Ovary (tissue), 9 donors: ENCODE data around the gene ATG16L2. TPM values are rescaled to one million over a fixed set of nuclear protein-coding genes. Genes with fewer than 3 reads are reported as not detected.

Experiments
- DNase-seq, 5 donors: peaks; one replicate each; pipeline ENCODE4 v3.0.0-alpha.2; 2019 to 2020
- H3K27ac ChIP-seq, 2 donors: fragments of 200-600 bp; one replicate each; pipeline versions ENCODE4 v1.5.1 to v1.8.0; 2019 to 2022
- H3K27me3 ChIP-seq: fragments of 200-600 bp; one replicate; pipeline ENCODE4 v1.8.0; 2022
- H3K36me3 ChIP-seq: fragments of 200-600 bp; sonication (generic); one replicate; pipeline ENCODE4 v1.5.1; 2019
- H3K4me1 ChIP-seq: one replicate; pipeline ENCODE4 v1.8.1; 2013; ENCODE audit warnings: mild to moderate bottlenecking, moderate library complexity; ENCODE audit not compliant: insufficient read depth
- H3K4me3 ChIP-seq: fragments of 200-600 bp; sonication (generic); one replicate; pipeline ENCODE4 v1.5.1; 2017
- H3K9me3 ChIP-seq, 2 donors: fragments of 200-600 bp in 1 of 2; sonication (generic) in 1 of 2; one replicate each; pipeline versions ENCODE4 v1.5.1 to v1.8.1; 2013 to 2019; ENCODE audit warnings: mild to moderate bottlenecking in 1 of 2, moderate library complexity in 1 of 2
- EP300 ChIP-seq: sonication (generic); formaldehyde crosslinking; IDR thresholded peaks from one replicate; pipeline ENCODE4 v1.6.1; 2017; ENCODE audit warnings: antibody characterized with exemption
- POLR2A ChIP-seq: fragments of 450-650 bp; IDR thresholded peaks from one replicate; pipeline ENCODE4 v1.6.1; 2017; ENCODE audit warnings: antibody characterized with exemption, mild to moderate bottlenecking, moderate library complexity
- WGBS, 3 donors: extraction: QIAGEN DNeasy Blood & Tissue Kit in 1 of 3; methylation state at CpG; one replicate each; pipeline versions ENCODE4 v1.1.5 to v1.1.7; 2013 to 2017; 5-methylcytosine and 5-hydroxymethylcytosine counted together
- intact Hi-C, 4 donors: fragments of 100-400 bp; cut with DNase I; formaldehyde crosslinking; loops; one replicate each; pipeline versions ENCODE4 v1.11.0 to v1.15.1; 2022 to 2023
- polyA plus RNA-seq, 2 donors: library from polyadenylated mRNA; stranded (reverse); fragments of 200-250 nt in 1 of 2; fragments of 350-450 nt in 1 of 2; fragmentation: Illumina TruSeq in 1 of 2; extraction: RNeasy Lipid Tissue Mini Kit (QIAGEN cat#74804) in 1 of 2; gene quantifications; one replicate each; pipeline ENCODE4 v1.2.3, GENCODE V29; 2013 to 2014
- total RNA-seq, 7 donors: library from RNA; depleted of rRNA in 2 of 7; stranded (reverse); fragments of >200 nt in 2 of 7; fragmentation: NEBNext Ultra II Directional in 3 of 7; extraction: Animal tissue kit (Norgen Biotek cat#: 25700) in 3 of 7; gene quantifications; one replicate each; pipeline versions ENCODE4 v1.1.0 to v1.2.4, GENCODE V29; 2016 to 2023
- TF ChIP-seq, protein P1 (sequence below), 3 donors: fragments of 450-650 bp in 2 of 3; fragments of 200-600 bp in 1 of 3; IDR thresholded peaks; one replicate each; pipeline versions ENCODE4 v1.5.1 to v1.8.0; 2016 to 2022; ENCODE audit warnings: antibody characterized with exemption in 3 of 3, mild to moderate bottlenecking in 1 of 3
- donor health status: DM: no; HTN: no; CAD: no; lungs with moderate emphysema.
- donor health status: DM: no; HTN: no; CAD: no.
- donor health status: Bipolar disorder and iron deficiency.
- donor health status: DM: yes; HTN: yes; CAD: no.
- donor health status: DM: no; HTN: no; CAD: no.
- donor health status: DM: yes; HTN: yes; CAD: no.

ATG16L2 gene
- total and polyA plus RNA-seq, 9 donors: 21.8 to 42.3 (median 30.3) TPM

DNA sequence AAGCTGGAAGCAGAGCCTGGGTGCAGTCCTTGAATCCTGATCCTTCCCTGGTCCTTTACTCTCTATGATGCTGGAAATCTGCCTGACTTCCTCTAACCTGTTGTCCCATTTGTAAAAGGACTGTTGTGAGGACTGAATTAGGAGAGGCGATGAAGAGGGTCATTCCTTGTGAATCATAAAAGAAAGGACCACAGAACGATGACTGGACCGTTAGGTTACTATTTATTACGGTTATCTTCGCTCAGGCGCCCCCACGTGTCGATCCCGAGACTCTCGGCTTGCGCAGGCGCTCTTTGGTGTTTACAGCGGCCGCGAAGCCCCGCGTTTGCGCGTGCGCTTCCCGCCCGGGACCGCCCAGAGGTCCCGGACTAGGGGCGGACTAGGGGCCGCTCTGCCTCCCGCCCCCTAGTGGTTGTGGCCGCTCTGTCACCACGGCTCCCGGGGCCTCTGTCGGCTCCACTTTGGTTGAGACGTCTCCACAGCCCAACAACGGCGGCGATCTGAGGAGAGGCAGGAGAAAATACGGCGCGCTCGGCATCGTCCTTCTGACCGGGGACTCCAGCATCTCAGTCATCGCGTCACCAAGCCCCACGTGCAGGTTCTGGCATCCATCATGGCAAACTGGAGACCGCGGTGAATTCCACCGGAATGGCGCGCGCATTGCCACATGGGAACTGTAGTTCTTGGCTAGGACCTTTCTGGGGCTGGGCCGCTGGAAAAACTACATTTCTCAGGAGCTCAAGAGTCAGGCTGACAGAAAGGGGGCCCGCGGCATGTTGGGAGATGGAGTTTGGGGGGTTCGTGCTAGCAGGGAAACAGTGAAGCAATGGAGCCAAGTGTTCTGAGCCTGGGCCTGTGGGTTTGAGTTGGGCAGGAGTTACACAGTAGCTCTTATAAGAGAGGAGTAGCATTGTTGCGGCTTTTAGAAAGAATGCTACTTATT, 20.5 kb upstream of the ATG16L2 start, which contains the start of gene STARD10:
Gene STARD10 (minus strand): TSS at position 623 of the 943 bp plus-strand sequence. CDS start 12,866 bp downstream, outside the sequence.
- TF ChIP-seq EP300: peak; percentile 49
- peak; percentile 57 for TF ChIP-seq POLR2A
- TF ChIP-seq, protein P1, sequence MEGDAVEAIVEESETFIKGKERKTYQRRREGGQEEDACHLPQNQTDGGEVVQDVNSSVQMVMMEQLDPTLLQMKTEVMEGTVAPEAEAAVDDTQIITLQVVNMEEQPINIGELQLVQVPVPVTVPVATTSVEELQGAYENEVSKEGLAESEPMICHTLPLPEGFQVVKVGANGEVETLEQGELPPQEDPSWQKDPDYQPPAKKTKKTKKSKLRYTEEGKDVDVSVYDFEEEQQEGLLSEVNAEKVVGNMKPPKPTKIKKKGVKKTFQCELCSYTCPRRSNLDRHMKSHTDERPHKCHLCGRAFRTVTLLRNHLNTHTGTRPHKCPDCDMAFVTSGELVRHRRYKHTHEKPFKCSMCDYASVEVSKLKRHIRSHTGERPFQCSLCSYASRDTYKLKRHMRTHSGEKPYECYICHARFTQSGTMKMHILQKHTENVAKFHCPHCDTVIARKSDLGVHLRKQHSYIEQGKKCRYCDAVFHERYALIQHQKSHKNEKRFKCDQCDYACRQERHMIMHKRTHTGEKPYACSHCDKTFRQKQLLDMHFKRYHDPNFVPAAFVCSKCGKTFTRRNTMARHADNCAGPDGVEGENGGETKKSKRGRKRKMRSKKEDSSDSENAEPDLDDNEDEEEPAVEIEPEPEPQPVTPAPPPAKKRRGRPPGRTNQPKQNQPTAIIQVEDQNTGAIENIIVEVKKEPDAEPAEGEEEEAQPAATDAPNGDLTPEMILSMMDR (IDR thresholded peaks at IDR 0.05): peak; percentile 97 to 100 (median 100)
- WGBS, 3 donors: 1 to 2% (median 1%) methylated on average over 50 to 55 of the region's 55 CpGs
- Histone ChIP-seq H3K4me3 (peak within 1 kb of the TSS; percentile 69), H3K4me1 (peaks cover 8% of the 10 kb centered on the region), H3K9me3 (no peaks in the 10 kb centered on the region), H3K27ac (peak within 1 kb of the TSS; percentile 72 to 89), H3K27me3 (no peaks in the 10 kb centered on the region), H3K36me3 (no peaks in the 10 kb centered on the region)
- intact Hi-C loops: loop anchor here in 3 of 4 donors (5.0 kb wide), 2 partner anchors 66 to 71 kb away; no protein-coding TSS in a partner anchor
- peak; percentile 95 to 98 (median 97) for DNase-seq

DNA sequence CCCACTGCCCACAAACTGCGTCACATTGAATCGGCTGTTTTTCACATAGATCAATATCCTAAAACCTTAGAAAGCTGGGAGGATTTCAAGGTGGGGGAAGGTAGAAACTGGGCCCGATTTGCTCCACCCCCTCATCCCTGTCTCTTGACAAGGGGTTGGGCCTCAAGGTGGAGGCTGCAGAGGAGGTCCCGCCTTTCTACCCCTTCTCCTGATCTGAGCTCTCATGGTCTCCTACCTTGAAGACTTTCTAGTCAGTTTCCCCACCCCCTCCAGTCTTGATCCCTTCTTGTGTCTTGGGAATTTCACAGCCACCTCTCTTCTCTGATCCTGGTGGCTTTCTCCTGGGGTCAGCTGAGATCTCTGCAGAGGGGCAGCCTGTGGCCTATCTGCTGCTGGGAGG, 15.8 kb upstream of the ATG16L2 start:
- no peak overlapping the region for H3K27ac ChIP-seq
- no peak for DNase-seq
- no peak overlapping the region for H3K4me3 ChIP-seq
- no peaks in the 10 kb centered on the region for H3K9me3 ChIP-seq
- no peaks in the 10 kb centered on the region for H3K36me3 ChIP-seq
- H3K27me3 ChIP-seq: no peaks in the 10 kb centered on the region
- 75 to 82% (median 79%) methylated on average over 4 of the region's 4 CpGs for whole genome bisulfite sequencing, 3 donors
- no peaks in the 10 kb centered on the region for H3K4me1 ChIP-seq
- TF ChIP-seq EP300: no peak
- no peak for TF ChIP-seq POLR2A
- TF ChIP-seq, protein P1 (IDR thresholded peaks at IDR 0.05): no peak
- intact Hi-C loops: loop anchor here in 1 of 4 donors (5.0 kb wide), 1 partner anchor 71 kb away; no protein-coding TSS in a partner anchor

DNA sequence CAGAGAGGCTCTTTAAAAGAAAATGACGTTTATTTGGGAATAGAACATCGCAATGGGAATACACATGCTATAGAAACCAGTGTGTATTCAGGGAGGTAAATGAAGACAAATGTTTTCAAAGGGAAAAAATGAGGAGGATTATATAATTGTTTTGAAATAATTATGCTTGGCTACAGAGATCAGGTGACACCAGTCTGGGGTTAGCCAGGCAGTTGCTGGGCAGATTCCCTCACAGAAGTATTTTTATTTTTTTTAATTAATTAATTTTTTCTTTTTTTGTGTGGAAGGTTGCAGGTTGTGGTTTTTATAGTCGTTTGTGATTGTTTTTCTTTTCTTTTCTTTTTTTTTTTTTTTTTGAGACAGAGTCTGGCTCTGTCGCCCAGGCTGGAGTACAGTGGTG, 14.8 kb upstream of the ATG16L2 start:
- no peak for DNase-seq
- intact Hi-C loops: loop anchor here in 1 of 4 donors (5.0 kb wide), 1 partner anchor 72 kb away; no protein-coding TSS in a partner anchor
- H3K27me3 ChIP-seq: no peaks in the 10 kb centered on the region
- TF ChIP-seq EP300: no peak
- TF ChIP-seq, protein P1 (IDR thresholded peaks at IDR 0.05): no peak
- no peak for TF ChIP-seq POLR2A
- no peaks in the 10 kb centered on the region for H3K4me1 ChIP-seq
- H3K4me3 ChIP-seq: no peak overlapping the region
- no peaks in the 10 kb centered on the region for H3K36me3 ChIP-seq
- no peak overlapping the region for H3K27ac ChIP-seq
- WGBS, 3 donors: 32 to 47% (median 45%) methylated on average over 4 of the region's 4 CpGs
- H3K9me3 ChIP-seq: no peaks in the 10 kb centered on the region

DNA sequence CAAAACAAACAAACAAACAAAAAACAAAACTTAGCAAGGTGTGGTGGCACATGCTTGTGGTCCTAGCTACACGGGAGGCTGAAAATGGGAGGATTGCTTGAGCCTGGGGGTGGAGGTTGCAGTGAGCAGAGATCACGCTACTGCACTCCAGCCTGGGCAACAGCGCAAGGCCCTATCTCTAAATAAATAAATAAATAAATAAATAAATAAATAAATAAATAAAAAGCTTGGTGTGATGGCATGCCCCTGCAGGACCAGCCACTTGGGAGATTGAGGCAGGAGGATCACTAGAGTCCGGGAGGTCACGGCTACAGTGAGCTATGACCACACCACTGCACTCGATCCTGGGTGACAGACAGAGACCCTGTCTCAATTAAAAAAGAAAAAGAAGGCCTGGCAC, 11.4 kb upstream of the ATG16L2 start:
- Histone ChIP-seq H3K27ac (no peak overlapping the region), H3K4me3 (no peak overlapping the region), H3K36me3 (no peaks in the 10 kb centered on the region), H3K4me1 (no peaks in the 10 kb centered on the region), H3K27me3 (no peaks in the 10 kb centered on the region), H3K9me3 (no peaks in the 10 kb centered on the region)
- WGBS, 3 donors: 76 to 95% (median 84%) methylated on average over 6 of the region's 6 CpGs
- no peak for DNase-seq
- no peak for TF ChIP-seq POLR2A
- TF ChIP-seq, protein P1 (IDR thresholded peaks at IDR 0.05): no peak
- TF ChIP-seq EP300: no peak
- intact Hi-C loops: no loop called here
